ENCODE results near the gene WWOX.
A peak's percentile ranks its signal among the peaks of the same experiment; 100 is the strongest.

The WWOX gene

DNA sequence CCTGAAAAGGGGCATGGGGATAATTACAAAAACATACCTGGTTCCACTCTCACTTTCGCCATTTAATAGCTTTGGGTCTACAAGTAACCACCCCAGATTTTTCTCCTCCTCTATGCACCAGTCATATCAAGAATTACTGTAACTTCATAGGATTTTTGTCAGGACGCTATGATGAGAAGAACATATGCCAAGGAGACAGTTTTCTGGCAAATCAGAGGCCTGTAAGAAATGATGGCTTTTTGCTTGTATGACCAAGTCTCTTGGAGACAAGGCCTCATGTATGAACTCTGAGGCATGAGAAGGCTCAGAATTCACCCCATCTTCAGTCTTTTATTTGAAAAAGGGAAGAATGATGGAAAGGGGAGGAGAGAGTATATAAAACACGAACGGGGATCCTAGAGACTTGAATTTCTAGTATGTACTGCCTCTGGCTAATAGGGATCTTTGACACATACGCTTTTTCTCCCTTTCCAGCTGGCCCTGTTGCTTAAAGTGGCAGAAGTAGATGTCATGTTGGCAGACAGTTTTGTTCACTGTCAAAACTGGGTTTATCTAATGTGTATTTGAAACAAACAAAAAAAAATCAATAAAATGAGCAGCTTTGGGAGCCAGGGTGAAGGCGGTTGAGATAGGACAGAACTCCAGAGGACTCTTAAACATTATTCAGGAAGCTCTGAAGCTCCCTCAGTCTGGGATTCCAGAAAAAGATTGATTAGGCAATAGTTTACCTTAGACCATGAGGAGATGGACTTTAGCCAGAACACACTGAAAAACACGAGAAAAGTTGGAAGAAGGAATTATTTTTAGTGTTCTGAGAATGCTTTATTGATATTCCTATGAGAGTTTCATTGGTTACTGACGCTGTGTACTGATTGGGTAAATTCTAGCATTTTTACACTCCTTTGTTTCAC, 656.6 kb downstream of the WWOX start:
- DNase-seq, result no peak

GRCh38 chr16:78759596-78759995, 660.1 kb downstream of the WWOX start:
- DNase-seq, result no peak

DNA sequence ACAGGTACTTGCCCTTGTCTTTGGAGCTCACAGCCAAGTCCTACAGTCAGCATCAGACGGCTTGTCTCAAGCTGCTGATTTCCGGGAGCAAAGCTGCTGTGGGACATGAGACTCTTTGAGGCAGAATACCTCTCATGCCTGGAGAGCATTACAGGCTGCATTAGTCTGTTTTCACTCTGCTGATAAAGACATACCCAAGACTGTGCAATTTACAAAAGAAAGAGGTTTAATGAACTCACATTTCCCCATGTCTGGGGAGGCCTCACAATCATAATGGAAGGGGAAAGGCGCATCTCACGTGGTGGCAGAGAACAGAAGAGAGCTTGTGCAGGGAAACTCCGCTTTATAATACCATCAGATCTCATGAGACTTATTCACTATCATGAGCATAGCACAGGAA, 661.2 kb downstream of the WWOX start:
- DNase-seq, result no peak

- peak; percentile 41 for DNase-seq
Observed at GRCh38 chr16:78761427-78761826, 662.0 kb downstream of the WWOX start.

DNA sequence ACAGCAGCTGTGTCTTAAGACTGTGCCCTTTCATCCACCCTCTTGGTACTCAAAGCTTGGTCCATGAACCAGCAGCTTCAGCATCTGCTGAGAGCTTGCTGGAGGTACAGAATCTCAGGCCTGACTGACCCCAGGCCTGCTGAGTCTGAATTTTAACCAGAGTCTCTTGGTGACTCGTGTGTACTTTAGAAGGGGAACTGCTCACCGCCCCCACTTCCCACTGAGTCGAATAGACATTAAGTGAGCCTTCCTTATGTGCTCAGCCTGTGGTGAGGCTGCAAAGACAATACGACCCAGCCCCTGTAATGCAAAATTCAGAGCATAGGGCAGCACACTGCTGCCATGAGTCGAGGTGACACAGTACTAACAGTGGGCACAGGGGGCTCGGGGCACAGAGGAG, 662.8 kb downstream of the WWOX start:
- DNase-seq, result no peak

DNA sequence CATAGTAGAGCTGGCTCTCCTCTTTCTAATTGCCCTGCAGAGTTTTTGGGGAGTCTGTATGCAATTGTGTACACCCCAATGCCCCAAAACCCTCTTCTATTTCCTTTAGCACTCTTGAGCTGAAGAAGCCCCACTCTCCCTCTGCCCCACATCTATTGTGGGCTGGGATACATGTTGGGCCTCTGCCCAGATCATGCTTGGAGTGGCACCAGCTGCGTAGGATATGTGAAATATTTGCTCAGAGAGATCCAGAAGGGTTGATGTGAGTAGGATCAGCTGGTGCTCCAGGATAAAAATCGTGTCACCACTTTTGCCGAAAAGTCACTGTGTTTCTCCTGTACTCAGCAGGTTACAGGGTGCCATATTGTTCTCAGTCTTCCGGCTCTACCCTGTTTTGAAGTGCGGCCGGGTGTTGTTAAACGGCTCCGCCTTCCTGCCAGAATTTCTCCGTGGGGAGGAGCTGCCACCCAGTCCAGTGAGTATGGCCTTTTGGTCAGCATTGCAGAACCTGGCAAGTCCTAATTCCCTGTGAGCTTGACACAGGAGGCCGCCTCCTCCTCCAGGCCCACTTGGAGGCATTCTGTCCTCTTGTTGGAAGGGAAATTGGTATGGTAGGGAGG, 664.5 kb downstream of the WWOX start:
- DNase-seq, result no peak

- no peak for DNase-seq
Observed at GRCh38 chr16:78764478-78764877, 665.0 kb downstream of the WWOX start.

GRCh38 chr16:78768226-78768625, 668.8 kb downstream of the WWOX start:
- DNase-seq, result no peak

- peak; percentile 82 for DNase-seq
Observed at GRCh38 chr16:78768718-78769117, 669.3 kb downstream of the WWOX start.

GRCh38 chr16:78770353-78771091, 671.1 kb downstream of the WWOX start:
- peak; percentile 87 for DNase-seq

DNA sequence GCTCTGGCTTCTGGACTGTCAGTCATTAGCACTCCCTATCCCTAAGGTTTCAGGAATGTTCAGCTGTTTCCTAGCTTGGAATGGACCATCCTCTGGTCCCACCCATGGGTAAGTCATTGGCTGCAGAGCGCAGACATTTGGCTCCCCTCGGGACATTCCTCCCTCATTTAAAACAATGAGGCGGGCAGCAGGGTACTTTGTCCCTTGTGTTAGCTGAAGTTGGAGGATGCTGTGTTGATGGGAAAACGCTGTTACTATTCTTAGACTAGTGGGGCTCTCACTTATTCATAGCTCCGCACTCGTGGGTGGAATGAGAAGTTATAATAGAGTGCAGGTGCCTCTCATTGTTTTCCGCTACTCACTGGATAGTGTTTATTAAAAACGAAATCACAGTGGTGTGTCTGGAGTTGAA, 673.8 kb downstream of the WWOX start:
- DNase-seq, result peak; percentile 69

GRCh38 chr16:78773706-78774105, 674.3 kb downstream of the WWOX start:
- DNase-seq, result no peak

DNA sequence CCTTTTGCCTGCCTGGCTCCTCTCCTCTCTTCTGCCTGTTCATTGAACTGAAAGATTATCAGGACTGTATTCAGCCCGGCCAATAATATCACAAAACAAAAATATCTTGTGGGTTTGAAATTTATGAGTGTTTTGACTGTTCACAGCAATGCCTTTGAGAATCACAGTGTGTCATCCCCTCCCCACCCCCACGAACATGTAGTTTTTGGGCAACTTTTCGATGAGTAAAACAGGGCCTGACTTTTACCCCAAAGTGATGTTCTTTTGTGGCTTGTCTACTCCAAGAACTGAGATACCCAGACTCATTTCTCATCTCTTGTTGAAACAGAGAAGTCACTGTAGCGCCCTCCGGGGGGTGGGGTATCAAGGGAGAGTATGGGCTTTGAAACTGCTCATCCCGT, 675.7 kb downstream of the WWOX start:
- DNase-seq, result peak; percentile 94

DNA sequence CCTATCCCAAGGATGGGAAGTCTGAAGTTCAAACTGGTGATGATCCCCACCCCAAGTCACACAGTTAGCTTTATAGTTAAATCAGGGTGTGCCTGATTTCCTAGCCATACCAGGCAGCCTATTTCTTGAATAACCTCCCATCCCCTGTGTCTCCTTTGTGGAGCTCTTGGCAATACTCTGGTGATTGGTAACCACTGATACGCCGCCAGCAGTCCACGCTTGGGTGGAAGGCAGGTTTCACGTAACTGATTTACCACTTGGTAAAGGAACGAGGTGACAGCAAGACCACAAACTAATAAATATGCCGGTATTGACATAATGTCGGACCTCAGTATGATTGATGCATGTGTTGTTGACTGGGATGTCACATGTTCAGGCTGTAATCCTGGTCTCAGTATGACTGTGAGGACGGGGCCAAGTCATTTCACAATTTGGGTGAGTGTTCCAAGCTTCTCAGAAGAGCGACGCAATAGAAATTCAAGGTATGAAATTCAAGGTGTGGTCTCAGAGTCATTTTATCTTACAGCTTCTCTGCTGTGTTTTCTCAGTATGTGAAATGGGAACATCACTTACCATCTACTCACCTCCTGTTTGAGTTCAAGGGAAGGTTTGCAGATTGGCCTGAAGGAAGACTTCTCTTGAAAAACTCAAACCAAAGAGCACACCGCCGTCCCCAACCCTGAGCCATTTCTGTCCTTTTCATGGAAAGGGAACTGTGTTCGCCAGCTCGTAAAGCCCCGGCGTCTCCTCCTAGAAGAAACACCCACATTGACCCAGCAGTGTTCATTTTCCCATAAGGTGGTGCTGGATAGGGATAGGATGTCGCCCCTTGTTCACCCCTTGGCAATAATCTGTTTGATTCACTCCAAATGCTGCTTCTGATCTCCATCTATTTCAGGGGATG, 678.9 kb downstream of the WWOX start:
- DNase-seq, result peak; percentile 95

DNA sequence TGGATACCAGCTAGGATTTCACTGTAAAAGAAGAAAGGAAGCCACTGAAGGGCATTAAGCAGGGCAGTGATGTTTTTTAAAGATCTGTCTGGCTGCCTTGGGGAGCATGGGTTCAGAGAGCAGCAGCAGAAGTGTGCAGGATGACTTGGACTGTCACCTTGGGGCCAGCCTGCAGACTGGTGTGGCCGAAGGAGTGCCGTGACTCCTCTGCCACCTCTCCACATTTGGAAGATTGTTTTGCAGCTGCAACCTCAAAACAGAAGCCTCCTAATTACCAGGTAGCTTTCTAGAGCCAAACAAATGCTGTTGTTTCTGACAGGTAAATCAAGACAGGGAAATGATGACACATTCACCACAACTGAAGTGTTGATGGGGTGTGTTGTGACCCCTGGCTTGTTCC, 681.4 kb downstream of the WWOX start:
- peak; percentile 43 for DNase-seq

DNA sequence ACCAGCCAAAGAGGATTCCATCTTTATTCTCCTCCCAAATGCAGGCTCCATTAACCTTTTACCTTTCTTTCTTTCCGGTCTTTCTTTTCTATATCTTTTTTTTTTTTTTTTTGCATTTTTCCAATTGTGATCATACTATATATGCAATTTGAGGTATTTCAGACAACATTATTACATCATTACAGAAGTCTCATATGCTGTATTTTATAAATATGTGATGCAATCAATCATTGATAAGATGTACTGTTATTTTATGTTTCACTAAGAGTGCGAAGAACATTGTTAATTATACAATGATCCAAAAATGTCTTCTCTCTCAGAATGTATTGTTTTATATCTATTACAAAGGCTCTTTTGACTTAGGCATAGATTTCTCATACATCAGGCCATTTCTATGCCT, 683.1 kb downstream of the WWOX start:
- no peak for DNase-seq

DNA sequence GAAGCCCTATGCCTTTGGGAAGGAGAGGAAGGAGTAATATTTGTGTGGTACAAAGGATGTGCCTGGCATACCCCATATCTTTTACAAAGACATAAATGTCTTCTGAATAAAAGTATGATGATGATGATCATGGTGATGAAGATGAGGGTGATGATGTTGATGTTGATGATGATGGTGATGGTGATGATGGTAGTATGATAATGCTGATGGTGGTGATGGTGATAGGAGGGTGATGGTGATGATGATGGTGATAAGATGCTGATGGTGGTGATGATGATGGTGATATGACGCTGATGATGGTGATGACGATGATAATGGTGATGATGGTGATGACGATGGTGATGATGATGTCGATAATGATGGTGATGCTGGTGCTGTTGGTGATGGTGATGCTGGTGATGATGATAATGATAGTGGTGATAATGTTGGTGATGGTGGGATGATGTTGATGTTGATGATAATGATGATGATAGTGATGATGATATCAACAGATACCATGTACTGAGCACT, 684.2 kb downstream of the WWOX start:
- no peak for DNase-seq

DNA sequence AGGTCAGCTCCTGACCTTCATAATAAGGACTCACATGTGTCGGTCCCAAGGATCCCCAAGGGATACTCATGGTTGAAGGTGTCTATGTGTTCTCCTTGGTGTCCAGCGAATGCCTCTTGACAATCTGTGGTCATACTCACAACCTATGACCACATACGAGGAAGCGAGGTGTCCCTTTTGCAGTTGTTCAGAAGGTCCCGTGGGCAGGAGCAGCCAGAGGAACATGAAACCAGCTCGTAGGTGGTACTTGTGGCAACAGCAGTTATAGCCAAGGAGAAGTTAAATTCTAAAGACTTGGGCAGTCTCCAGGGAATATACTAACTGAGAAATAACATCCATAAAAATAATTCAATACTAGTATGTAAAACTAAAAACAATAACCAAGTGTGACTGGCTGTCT, 685.3 kb downstream of the WWOX start:
- no peak for DNase-seq

DNA sequence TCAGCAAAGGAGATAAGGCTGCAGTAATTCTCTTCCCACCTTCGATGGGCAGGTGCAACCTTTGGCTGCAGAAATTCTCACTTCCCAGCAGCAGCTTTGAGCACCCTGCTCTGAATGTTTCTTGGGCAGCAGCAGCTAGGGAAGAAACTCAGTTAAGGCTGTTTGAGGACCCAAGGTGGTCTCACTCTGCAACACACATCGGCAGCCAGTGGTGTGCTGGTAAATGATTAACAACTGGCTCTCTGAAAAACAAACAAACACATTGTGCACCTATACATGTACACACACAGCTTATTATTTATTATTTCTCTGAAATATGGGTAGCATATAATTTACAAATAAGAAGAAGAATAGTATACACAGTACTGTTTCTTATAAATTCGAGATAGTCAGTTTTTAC, 685.8 kb downstream of the WWOX start:
- no peak for DNase-seq

DNA sequence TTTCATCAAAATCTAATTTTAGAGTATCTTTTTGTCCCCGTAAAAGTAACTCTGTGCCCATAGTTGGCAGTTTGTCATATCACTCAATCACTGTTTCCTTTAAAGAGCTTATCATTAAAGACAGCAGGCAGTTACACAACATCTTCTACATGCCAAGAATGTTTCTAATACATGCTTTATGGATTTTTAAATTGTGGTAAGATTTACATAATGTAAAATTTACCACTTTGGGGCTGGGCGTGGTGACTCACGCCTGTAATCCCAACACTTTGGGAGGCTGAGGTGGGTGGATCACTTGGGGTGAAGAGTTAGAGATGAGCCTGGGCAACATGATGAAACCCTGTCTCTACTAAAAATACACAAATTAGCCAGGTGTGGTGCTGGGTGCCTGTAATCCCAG, 687.2 kb downstream of the WWOX start:
- no peak for DNase-seq

- DNase-seq, result no peak
Observed at GRCh38 chr16:78788276-78788675, 688.8 kb downstream of the WWOX start.

GRCh38 chr16:78788696-78789095, 689.2 kb downstream of the WWOX start:
- no peak for DNase-seq

All from activated CD4-positive, alpha-beta T cell treated with anti-CD3 and anti-CD28 coated beads, Interleukin-2, Interleukin-6, amounts not matched to agents 100 ng/mL and 50 ng/mL, durations not matched to agents 16 hours and 8 hours (primary cell).